Mesenchymal stem cell (in vitro differentiated cells and primary cell): ENCODE data around the gene ZNF485.
"Not testable (repeated sequence)": the region's sequence is repeated elsewhere in the genome, so short reads cannot be mapped to it uniquely, and the experiment has no call there.

Source experiments
- DNase-seq: peaks from one replicate; pipeline ENCODE4 v3.0.0-alpha.2; 2013
- H2AFZ ChIP-seq: one replicate; pipeline ENCODE4 v1.6.1; 2013; ENCODE audit warnings: low read depth, mild to moderate bottlenecking, control low read depth, inconsistent platforms, low read length, moderate library complexity
- H2AK5ac ChIP-seq: 2 replicates; pipeline ENCODE4 v1.6.1; 2013; ENCODE audit warnings: low read length, moderate library complexity, mild to moderate bottlenecking, inconsistent platforms; ENCODE audit not compliant: severe bottlenecking
- H2BK120ac ChIP-seq: one replicate; pipeline ENCODE4 v1.6.1; 2013; ENCODE audit warnings: low read depth, mild to moderate bottlenecking, inconsistent platforms, low read length, moderate library complexity
- H2BK12ac ChIP-seq, 2 experiments: one replicate each; pipeline ENCODE4 v1.6.1; 2013; ENCODE audit warnings: inconsistent platforms in 2 of 2, low read length in 2 of 2, mild to moderate bottlenecking in 2 of 2, moderate library complexity in 2 of 2, control low read depth in 1 of 2
- H2BK15ac ChIP-seq: one replicate; pipeline ENCODE4 v1.6.1; 2013; ENCODE audit warnings: mild to moderate bottlenecking, low read depth, inconsistent platforms; ENCODE audit not compliant: poor library complexity, severe bottlenecking
- H2BK5ac ChIP-seq: 2 replicates; pipeline ENCODE4 v1.6.1; 2013; ENCODE audit warnings: low read depth, mild to moderate bottlenecking, low read length, control low read depth, inconsistent platforms; ENCODE audit not compliant: poor library complexity, severe bottlenecking
- H3K14ac ChIP-seq, 2 experiments: one replicate each; pipeline ENCODE4 v1.6.1; 2013; ENCODE audit warnings: inconsistent platforms in 2 of 2, low read length in 2 of 2, control low read depth in 1 of 2, mild to moderate bottlenecking in 1 of 2, moderate library complexity in 1 of 2
- H3K18ac ChIP-seq, 2 experiments: one replicate each; pipeline ENCODE4 v1.6.1; 2013; ENCODE audit warnings: inconsistent platforms in 2 of 2, low read length in 2 of 2, control low read depth in 1 of 2, low read depth in 1 of 2, mild to moderate bottlenecking in 1 of 2
- H3K23ac ChIP-seq, 2 experiments: one replicate each; pipeline ENCODE4 v1.6.1; 2013; ENCODE audit warnings: inconsistent platforms in 2 of 2, low read length in 2 of 2, mild to moderate bottlenecking in 2 of 2, moderate library complexity in 2 of 2, control low read depth in 1 of 2
- H3K27ac ChIP-seq: 2 replicates; pipeline ENCODE4 v1.5.1; 2013; ENCODE audit warnings: mild to moderate bottlenecking, moderate library complexity, low read length, control low read depth, inconsistent platforms; ENCODE audit not compliant: poor library complexity, severe bottlenecking
- H3K27me3 ChIP-seq, 2 experiments: 2 replicates each; pipeline versions ENCODE4 v1.6.1 to v1.7.0; 2013; ENCODE audit warnings: low read length in 2 of 2, mild to moderate bottlenecking in 2 of 2, moderate library complexity in 2 of 2, control low read depth in 1 of 2, inconsistent platforms in 1 of 2; ENCODE audit not compliant: control insufficient read depth in 1 of 2, insufficient read depth in 1 of 2
- H3K36me3 ChIP-seq, 2 experiments: 2 replicates each; pipeline versions ENCODE4 v1.6.1 to v1.7.0; 2013; ENCODE audit warnings: low read length in 2 of 2, control low read depth in 1 of 2, inconsistent platforms in 1 of 2, low read depth in 1 of 2, mild to moderate bottlenecking in 1 of 2; ENCODE audit not compliant: insufficient read depth in 2 of 2, control insufficient read depth in 1 of 2
- H3K4ac ChIP-seq, 2 experiments: one replicate each; pipeline ENCODE4 v1.6.1; 2013; ENCODE audit warnings: inconsistent platforms in 2 of 2, low read length in 2 of 2, mild to moderate bottlenecking in 2 of 2, moderate library complexity in 2 of 2, control low read depth in 1 of 2, low read depth in 1 of 2
- H3K4me1 ChIP-seq: 2 replicates; pipeline ENCODE4 v1.6.1; 2013; ENCODE audit warnings: low read depth, low read length, control low read depth; ENCODE audit not compliant: control insufficient read depth, insufficient read depth
- H3K4me2 ChIP-seq: 2 replicates; pipeline ENCODE4 v1.6.1; 2013; ENCODE audit warnings: low read length, mild to moderate bottlenecking, inconsistent platforms; ENCODE audit not compliant: poor library complexity, severe bottlenecking
- H3K4me3 ChIP-seq, 2 experiments: 2 replicates each; pipeline versions ENCODE4 v1.5.1 to v1.7.0; 2013; ENCODE audit warnings: low read length in 2 of 2, mild to moderate bottlenecking in 2 of 2, control low read depth in 1 of 2, low read depth in 1 of 2; ENCODE audit not compliant: insufficient read depth in 1 of 2
- H3K79me1 ChIP-seq: replicated peaks from 2 replicates; pipeline ENCODE4 v1.6.1; 2013; ENCODE audit warnings: mild to moderate bottlenecking, control low read depth, low read length, inconsistent platforms; ENCODE audit not compliant: poor library complexity, severe bottlenecking
- H3K9ac ChIP-seq: 2 replicates; pipeline ENCODE4 v1.7.0; 2013; ENCODE audit warnings: mild to moderate bottlenecking, low read length, moderate library complexity
- H3K9me3 ChIP-seq: 2 replicates; pipeline ENCODE4 v1.7.0; 2013; ENCODE audit warnings: mild to moderate bottlenecking, low read length; ENCODE audit not compliant: control insufficient read depth
- H4K8ac ChIP-seq: one replicate; pipeline ENCODE4 v1.6.1; 2013; ENCODE audit warnings: inconsistent platforms, mild to moderate bottlenecking, low read length, moderate library complexity
- H4K91ac ChIP-seq: one replicate; pipeline ENCODE4 v1.6.1; 2013; ENCODE audit warnings: mild to moderate bottlenecking, low read length, inconsistent platforms
- WGBS: methylation state at CpG from one replicate; pipeline ENCODE4 v1.1.7; 2013; ENCODE audit warnings: mixed read lengths; 5-methylcytosine and 5-hydroxymethylcytosine counted together

The ZNF485 gene

GRCh38 chr10:43628956-43629355 is 22.7 kb downstream of the ZNF485 start:
- no peak overlapping the region for H3K9ac ChIP-seq
- H2BK15ac ChIP-seq = no peak overlapping the region
- peaks cover 11% of the 10 kb centered on the region for H3K9me3 ChIP-seq
- H3K27me3 ChIP-seq = no peaks in the 10 kb centered on the region
- H3K79me1 ChIP-seq = no peaks in the 10 kb centered on the region
- H2BK12ac ChIP-seq = no peak overlapping the region
- no peak overlapping the region for H4K91ac ChIP-seq
- no peaks in the 10 kb centered on the region for H3K36me3 ChIP-seq
- H2AFZ ChIP-seq = no peak overlapping the region
- no peak overlapping the region for H2BK5ac ChIP-seq
- no peak overlapping the region for H3K4ac ChIP-seq
- H3K4me1 ChIP-seq = no peaks in the 10 kb centered on the region
- no peak overlapping the region for H2BK120ac ChIP-seq
- no peak overlapping the region for H4K8ac ChIP-seq
- DNase-seq = no peak
- 86% methylated on average over 4 of the region's 4 CpGs for whole genome bisulfite sequencing
- H3K23ac ChIP-seq = no peak overlapping the region
- no peak overlapping the region for H2AK5ac ChIP-seq
- H3K4me2 ChIP-seq = no peak overlapping the region
- no peak overlapping the region for H3K27ac ChIP-seq
- no peak overlapping the region for H3K14ac ChIP-seq
- no peak overlapping the region for H3K18ac ChIP-seq
- no peak overlapping the region for H3K4me3 ChIP-seq

GRCh38 chr10:43635816-43636215 is 29.6 kb downstream of the ZNF485 start:
- not testable (repeated sequence) for H3K4me2 ChIP-seq, H3K18ac ChIP-seq, H2BK15ac ChIP-seq, H3K9ac ChIP-seq, H3K36me3 ChIP-seq, H3K27me3 ChIP-seq, H3K23ac ChIP-seq, H3K4me3 ChIP-seq, H2BK5ac ChIP-seq, H3K4me1 ChIP-seq, H2AFZ ChIP-seq, H3K79me1 ChIP-seq, H4K91ac ChIP-seq, H3K4ac ChIP-seq, H2BK120ac ChIP-seq, DNase-seq, H4K8ac ChIP-seq, H3K27ac ChIP-seq, H2AK5ac ChIP-seq, H2BK12ac ChIP-seq, H3K14ac ChIP-seq
- H3K9me3 ChIP-seq = peaks cover 20% of the 10 kb centered on the region
- WGBS = 13% methylated on average over 1 of the region's 1 CpG

- Histone ChIP-seq H4K91ac (no peak overlapping the region), H3K4ac (no peak overlapping the region), H3K79me1 (peaks cover 3% of the 10 kb centered on the region), H3K14ac (no peak overlapping the region), H3K27me3 (no peaks in the 10 kb centered on the region), H4K8ac (no peak overlapping the region), H3K23ac (no peak overlapping the region), H2BK5ac (no peak overlapping the region), H2AFZ (no peak overlapping the region), H3K27ac (no peak overlapping the region), H3K4me2 (no peak overlapping the region), H2BK15ac (no peak overlapping the region), H3K9me3 (peaks cover 59% of the 10 kb centered on the region), H3K4me1 (no peaks in the 10 kb centered on the region), H2BK12ac (no peak overlapping the region), H3K18ac (no peak overlapping the region), H3K9ac (no peak overlapping the region), H3K4me3 (no peak overlapping the region), H2AK5ac (no peak overlapping the region), H2BK120ac (no peak overlapping the region), H3K36me3 (peaks cover 9 to 41% of the 10 kb centered on the region in 2 experiments)
- no peak for DNase-seq
These were observed 34.4 kb downstream of the ZNF485 start for GRCh38 chr10:43640603-43641002.

GRCh38 chr10:43644252-43644651 is 38.0 kb downstream of the ZNF485 start:
- H3K23ac ChIP-seq = no peak overlapping the region
- no peak overlapping the region for H4K8ac ChIP-seq
- H2AFZ ChIP-seq = no peak overlapping the region
- no peak overlapping the region for H3K4me2 ChIP-seq
- no peak overlapping the region for H3K14ac ChIP-seq
- DNase-seq = no peak
- no peak overlapping the region for H3K9ac ChIP-seq
- over 99% methylated on average over 8 of the region's 8 CpGs for WGBS
- no peak overlapping the region for H2BK15ac ChIP-seq
- H3K27me3 ChIP-seq = no peaks in the 10 kb centered on the region
- no peak overlapping the region for H2AK5ac ChIP-seq
- no peak overlapping the region for H2BK12ac ChIP-seq
- H2BK5ac ChIP-seq = no peak overlapping the region
- peaks cover 3% of the 10 kb centered on the region for H3K4me1 ChIP-seq
- no peak overlapping the region for H4K91ac ChIP-seq
- H2BK120ac ChIP-seq = no peak overlapping the region
- H3K79me1 ChIP-seq = peaks cover 24% of the 10 kb centered on the region
- no peak overlapping the region for H3K18ac ChIP-seq
- no peak overlapping the region for H3K27ac ChIP-seq
- H3K36me3 ChIP-seq = peaks cover 14 to 53% of the 10 kb centered on the region in 2 experiments
- H3K4me3 ChIP-seq = peak overlapping the region in 1 of 2 experiments; percentile 66
- H3K9me3 ChIP-seq = peaks cover 64% of the 10 kb centered on the region
- H3K4ac ChIP-seq = no peak overlapping the region
